HCT116 (cell line): Measurements from ENCODE around the gene ATP1A2. TPM values are rescaled to one million over a fixed set of nuclear protein-coding genes. Genes with fewer than 3 reads are reported as not detected.

Source experiments
- ATAC-seq: fragments of 200-7000 bp; cut with Tn5 transposase; 2 replicates; pipeline ENCODE4 v1.9.1; 2020; ENCODE audit warnings: mild to moderate bottlenecking, moderate library complexity
- BruUV-seq: library from RNA; stranded (reverse); fragments of 400-500 nt; replicated peaks from 2 replicates; lab custom pipeline; 2021; lab: Mats Ljungman, UMichigan
- CTCF ChIA-PET: fragments of 300-600 bp; sonication (Branson Sonifier 250); formaldehyde crosslinking; loops from one replicate; lab custom pipeline; 2021; ENCODE audit warnings: antibody characterized with exemption; lab: Charles Lee
- POLR2A ChIA-PET: fragments of 300-600, 350-600 bp; sonication (Branson Sonifier 250); formaldehyde crosslinking; loops from one replicate; lab custom pipeline; 2021; ENCODE audit warnings: antibody characterized with exemption; lab: Charles Lee
- RAD21 ChIA-PET, 2 experiments: fragments of 300-600 bp; sonication (Branson Sonifier 250); formaldehyde crosslinking; loops; one replicate each; lab custom pipeline; 2023; ENCODE audit warnings: low total read pairs in 2 of 2; ENCODE audit not compliant: uncharacterized antibody in 2 of 2, unreplicated experiment in 2 of 2, low non-redundant PET in 1 of 2; lab: Charles Lee
- DNase-seq: peaks from one replicate; pipeline ENCODE4 v3.0.0-alpha.2; 2010; ENCODE audit warnings: low read depth, low spot score
- H2AFZ ChIP-seq: fragments of 200-600 bp; shearing (Covaris generic), sonication (generic); 2 replicates; pipeline ENCODE4 v1.6.1; 2017; ENCODE audit warnings: low read depth, mixed run types, mixed read lengths, antibody characterized with exemption, low read length; ENCODE audit not compliant: poor library complexity, severe bottlenecking
- H3K27ac ChIP-seq: 2 replicates; pipeline ENCODE4 v1.5.1; 2012; ENCODE audit warnings: low read depth, low read length
- H3K27me3 ChIP-seq: fragments of 200-600 bp; sonication (generic); 2 replicates; pipeline ENCODE4 v1.6.1; 2016; ENCODE audit warnings: mixed run types, low read length, mixed read lengths; ENCODE audit not compliant: insufficient read depth
- H3K36me3 ChIP-seq, 2 experiments: fragments of 200-500 bp in 1 of 2; fragments of 200-600 bp in 1 of 2; sonication (Bioruptor generic) in 1 of 2; sonication (generic) in 1 of 2; 2 replicates each; pipeline versions ENCODE4 v1.5.1 to v1.6.1; 2014 to 2016; ENCODE audit warnings: low read length in 2 of 2, inconsistent platforms in 1 of 2, mixed read lengths in 1 of 2, mixed run types in 1 of 2; ENCODE audit not compliant: insufficient read depth in 2 of 2, control insufficient read depth in 1 of 2
- H3K4me1 ChIP-seq, 2 experiments: fragments of 200-600 bp in 1 of 2; sonication (generic) in 1 of 2; 2 replicates each; pipeline versions ENCODE4 v1.5.1 to v1.6.1; 2012 to 2017; ENCODE audit warnings: low read length in 2 of 2, inconsistent platforms in 1 of 2, mild to moderate bottlenecking in 1 of 2, mixed read lengths in 1 of 2, mixed run types in 1 of 2, moderate library complexity in 1 of 2; ENCODE audit not compliant: insufficient read depth in 2 of 2, control insufficient read depth in 1 of 2
- H3K4me2 ChIP-seq: fragments of 200-600 bp; sonication (generic); 2 replicates; pipeline ENCODE4 v1.6.1; 2017; ENCODE audit warnings: mixed run types, low read length, mixed read lengths
- H3K4me3 ChIP-seq, 2 experiments: fragments of 200-600 bp in 1 of 2; sonication (generic) in 1 of 2; replicated peaks in 1 of 2; 2 replicates each; pipeline ENCODE4 v1.5.1; 2011 to 2016; ENCODE audit warnings: low read length in 2 of 2, control low read depth in 1 of 2, low read depth in 1 of 2, mild to moderate bottlenecking in 1 of 2, mixed read lengths in 1 of 2, mixed run types in 1 of 2
- H3K79me2 ChIP-seq: fragments of 200-600 bp; sonication (generic); 2 replicates; pipeline ENCODE4 v1.6.1; 2017; ENCODE audit warnings: mild to moderate bottlenecking, mixed run types, low read length, moderate library complexity, mixed read lengths; ENCODE audit not compliant: insufficient read depth
- H3K9ac ChIP-seq: fragments of 200-600 bp; sonication (generic); 2 replicates; pipeline ENCODE4 v1.6.1; 2016; ENCODE audit warnings: low read length, mixed read lengths
- H3K9me2 ChIP-seq: fragments of 200-600 bp; sonication (generic), shearing (Covaris generic); 2 replicates; pipeline ENCODE4 v1.6.1; 2017; ENCODE audit warnings: mixed run types, mild to moderate bottlenecking, moderate library complexity; ENCODE audit not compliant: insufficient read depth
- H3K9me3 ChIP-seq, 2 experiments: fragments of 200-500 bp in 1 of 2; fragments of 200-600 bp in 1 of 2; sonication (Bioruptor generic) in 1 of 2; sonication (generic) in 1 of 2; 2 replicates each; pipeline ENCODE4 v1.6.1; 2014 to 2017; ENCODE audit warnings: low read length in 2 of 2, mixed read lengths in 2 of 2, inconsistent platforms in 1 of 2, low read depth in 1 of 2, mild to moderate bottlenecking in 1 of 2, mixed run types in 1 of 2, moderate library complexity in 1 of 2; ENCODE audit not compliant: control insufficient read depth in 1 of 2, insufficient read depth in 1 of 2
- H4K20me1 ChIP-seq: fragments of 200-600 bp; sonication (generic), shearing (Covaris generic); 2 replicates; pipeline ENCODE4 v1.6.1; 2017; ENCODE audit warnings: mixed run types, mild to moderate bottlenecking, moderate library complexity; ENCODE audit not compliant: insufficient read depth
- POLR2AphosphoS5 ChIP-seq: IDR thresholded peaks from 2 replicates; pipeline ENCODE4 v1.6.1; 2011; ENCODE audit warnings: mild to moderate bottlenecking, low read depth, low read length, moderate library complexity
- SIN3A ChIP-seq: IDR thresholded peaks from 2 replicates; pipeline ENCODE4 v1.6.1; 2012; ENCODE audit warnings: low read depth
- YY1 ChIP-seq: IDR thresholded peaks from 2 replicates; pipeline ENCODE4 v1.6.1; 2011; ENCODE audit warnings: low read length, low read depth, moderate library complexity, mild to moderate bottlenecking; ENCODE audit not compliant: insufficient replicate concordance; ENCODE audit errors: extremely low read depth
- intact Hi-C: fragments of 100-400 bp; cut with micrococcal nuclease; formaldehyde crosslinking; loops from 2 replicates; pipeline ENCODE4 v1.10.0; 2022
- total RNA-seq: library from RNA; stranded (reverse); gene quantifications from one replicate; pipeline ENCODE4 v1.2.1, GENCODE V29; 2021; ENCODE audit not compliant: unreplicated experiment
- TF ChIP-seq, protein P1 (sequence below), 3 experiments: fragments of 200-600 bp in 1 of 3; sonication (generic) in 1 of 3; IDR thresholded peaks in 2 of 3; conservative IDR thresholded peaks in 1 of 3; 2 replicates each; pipeline ENCODE4 v1.5.1; 2012 to 2017; ENCODE audit warnings: low read depth in 2 of 3, low read length in 2 of 3, antibody characterized with exemption in 1 of 3, borderline replicate concordance in 1 of 3, control low read depth in 1 of 3, mild to moderate bottlenecking in 1 of 3, mixed read lengths in 1 of 3, mixed run types in 1 of 3, moderate library complexity in 1 of 3; ENCODE audit not compliant: insufficient read depth in 1 of 3

Gene ATP1A2
- total RNA-seq, 1 experiment from 2014 or later, result not detected

DNA sequence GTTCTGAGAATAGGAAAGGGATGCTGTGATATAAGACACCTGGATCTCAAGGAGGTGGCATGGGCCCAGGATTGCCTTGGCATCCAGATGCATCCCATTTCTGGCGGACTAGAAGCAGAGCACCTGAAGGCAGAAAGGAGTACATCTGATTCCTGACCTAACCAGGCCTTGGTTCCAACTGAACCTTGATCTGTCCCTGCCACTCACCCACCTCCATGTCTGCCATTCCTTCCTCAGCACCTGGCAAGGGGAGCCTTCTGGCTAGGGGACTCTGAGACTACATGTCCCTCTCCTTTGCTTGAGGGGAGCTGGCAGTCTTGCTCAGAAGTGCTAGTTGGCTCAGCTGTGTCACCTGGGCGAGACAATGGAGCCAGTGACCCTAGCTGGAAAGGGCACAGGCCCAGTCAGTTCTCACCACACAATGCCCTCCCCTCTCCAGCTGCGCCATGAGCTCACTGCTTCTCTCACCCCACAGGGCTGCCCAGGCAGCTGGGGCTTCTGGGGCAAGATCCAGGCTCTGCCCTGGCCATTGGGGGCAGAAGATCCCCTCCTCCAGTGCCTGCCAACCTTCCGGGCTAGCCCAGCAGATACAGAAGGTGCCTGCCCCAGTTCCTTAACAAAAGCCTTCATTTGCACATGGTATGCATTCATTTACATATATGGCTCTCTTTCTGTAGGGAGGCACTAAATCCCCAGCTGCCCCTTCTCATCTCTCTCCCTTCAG lies 20.0 kb upstream of the ATP1A2 start:
- Histone ChIP-seq H3K4me1 (peaks cover 9 to 19% of the 10 kb centered on the region in 2 experiments), H3K4me3 (no peak overlapping the region), H2AFZ (no peak overlapping the region), H3K79me2 (peaks cover 4% of the 10 kb centered on the region; the same call in 1 of the 2 replicates), H3K27ac (no peak overlapping the region), H3K36me3 (no peaks in the 10 kb centered on the region; a peak in 2 of 4 replicates), H3K4me2 (no peak overlapping the region), H3K9me2 (no peaks in the 10 kb centered on the region), H3K27me3 (no peaks in the 10 kb centered on the region)
- RAD21 ChIA-PET, result no interaction called here
- TF ChIP-seq YY1 (no peak), POLR2AphosphoS5 (no peak), SIN3A (no peak)
- TF ChIP-seq, protein P1, sequence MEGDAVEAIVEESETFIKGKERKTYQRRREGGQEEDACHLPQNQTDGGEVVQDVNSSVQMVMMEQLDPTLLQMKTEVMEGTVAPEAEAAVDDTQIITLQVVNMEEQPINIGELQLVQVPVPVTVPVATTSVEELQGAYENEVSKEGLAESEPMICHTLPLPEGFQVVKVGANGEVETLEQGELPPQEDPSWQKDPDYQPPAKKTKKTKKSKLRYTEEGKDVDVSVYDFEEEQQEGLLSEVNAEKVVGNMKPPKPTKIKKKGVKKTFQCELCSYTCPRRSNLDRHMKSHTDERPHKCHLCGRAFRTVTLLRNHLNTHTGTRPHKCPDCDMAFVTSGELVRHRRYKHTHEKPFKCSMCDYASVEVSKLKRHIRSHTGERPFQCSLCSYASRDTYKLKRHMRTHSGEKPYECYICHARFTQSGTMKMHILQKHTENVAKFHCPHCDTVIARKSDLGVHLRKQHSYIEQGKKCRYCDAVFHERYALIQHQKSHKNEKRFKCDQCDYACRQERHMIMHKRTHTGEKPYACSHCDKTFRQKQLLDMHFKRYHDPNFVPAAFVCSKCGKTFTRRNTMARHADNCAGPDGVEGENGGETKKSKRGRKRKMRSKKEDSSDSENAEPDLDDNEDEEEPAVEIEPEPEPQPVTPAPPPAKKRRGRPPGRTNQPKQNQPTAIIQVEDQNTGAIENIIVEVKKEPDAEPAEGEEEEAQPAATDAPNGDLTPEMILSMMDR (IDR thresholded peaks at IDR 0.05 in 2 of 3, conservative IDR thresholded peaks at IDR 0.05 in 1 of 3; ENCODE audit: borderline replicate concordance in 1 of 3, insufficient read depth in 1 of 3, low read depth in 2 of 3, low read length in 2 of 3), result no peak
- TF ChIP-seq, all 23 proteins: peak for 0
- Histone ChIP-seq H3K9ac (no peak overlapping the region), H4K20me1 (no peaks in the 10 kb centered on the region), H3K9me3 (no peaks in the 10 kb centered on the region)
- BruUV-seq, result no TSS peak
- POLR2A ChIA-PET, result no interaction called here
- CTCF ChIA-PET, result interaction anchor here (4.2 kb wide), 1 partner anchor 10 kb away, joined by 30 read pairs; no protein-coding TSS in a partner anchor
- ATAC-seq (no peak), DNase-seq (no peak)
- intact Hi-C loops, result no loop called here
